PC-9 (cell line): ENCODE data around the gene C3orf33. TPM values are rescaled to one million over a fixed set of nuclear protein-coding genes. Genes with fewer than 3 reads are reported as not detected.

Experiments
- BruUV-seq: library from RNA; stranded (reverse); fragments of 400-500 nt; replicated peaks from 2 replicates; lab custom pipeline; 2021; lab: Mats Ljungman, UMichigan
- CTCF ChIA-PET: fragments of 300-600 bp; sonication (Branson Sonifier 250); formaldehyde crosslinking; loops from one replicate; lab custom pipeline; 2022; ENCODE audit warnings: antibody characterized with exemption; lab: Charles Lee
- POLR2A ChIA-PET: fragments of 300-600 bp; sonication (Branson Sonifier 250); formaldehyde crosslinking; loops from one replicate; lab custom pipeline; 2022; ENCODE audit warnings: antibody characterized with exemption; ENCODE audit not compliant: unreplicated experiment; lab: Charles Lee
- DNase-seq, 2 experiments: peaks; one replicate each; pipeline versions ENCODE4 v3.0.0 to v3.0.0-alpha.2; 2015 to 2022; ENCODE audit warnings: mixed read lengths in 1 of 2
- H2AFZ ChIP-seq: fragments of 200-600 bp; sonication (generic); 2 replicates; pipeline ENCODE4 v1.8.1; 2017; ENCODE audit warnings: antibody characterized with exemption
- H3F3A ChIP-seq: fragments of 200-600 bp; sonication (generic); 2 replicates; pipeline ENCODE4 v1.8.1; 2017; ENCODE audit warnings: antibody characterized with exemption, mild to moderate bottlenecking, low read depth; ENCODE audit not compliant: insufficient read depth
- H3K27ac ChIP-seq: fragments of 200-600 bp; sonication (generic); 2 replicates; pipeline ENCODE4 v1.6.1; 2016; ENCODE audit warnings: mixed run types
- H3K27me3 ChIP-seq: fragments of 200-600 bp; sonication (generic); 2 replicates; pipeline ENCODE4 v1.6.1; 2016; ENCODE audit warnings: low read depth, mixed run types; ENCODE audit not compliant: insufficient read depth
- H3K36me3 ChIP-seq: fragments of 200-600 bp; sonication (generic); 2 replicates; pipeline ENCODE4 v1.6.1; 2016; ENCODE audit warnings: low read depth, mixed run types
- H3K4me1 ChIP-seq: fragments of 200-600 bp; sonication (generic); replicated peaks from 2 replicates; pipeline ENCODE4 v1.6.1; 2016; ENCODE audit warnings: mixed run types; ENCODE audit not compliant: insufficient read depth
- H3K4me2 ChIP-seq: fragments of 200-600 bp; sonication (generic); 2 replicates; pipeline ENCODE4 v1.6.1; 2017; ENCODE audit warnings: mixed run types
- H3K4me3 ChIP-seq: fragments of 200-600 bp; sonication (generic); 2 replicates; pipeline ENCODE4 v1.6.1; 2016; ENCODE audit warnings: mixed run types
- H3K79me2 ChIP-seq: fragments of 200-600 bp; sonication (generic); 2 replicates; pipeline ENCODE4 v1.6.1; 2017; ENCODE audit warnings: low read depth, mixed run types
- H3K9me2 ChIP-seq: fragments of 200-600 bp; sonication (generic); 2 replicates; pipeline ENCODE4 v1.8.1; 2017; ENCODE audit warnings: mild to moderate bottlenecking; ENCODE audit not compliant: insufficient read depth
- H3K9me3 ChIP-seq: fragments of 200-600 bp; sonication (generic); 2 replicates; pipeline ENCODE4 v1.8.1; 2016; ENCODE audit warnings: low read depth; ENCODE audit not compliant: insufficient read depth
- H4K20me1 ChIP-seq: fragments of 200-600 bp; sonication (generic); 2 replicates; pipeline ENCODE4 v1.8.1; 2017; ENCODE audit not compliant: insufficient read depth
- EZH2 ChIP-seq: fragments of 200-600 bp; sonication (generic); IDR thresholded peaks from 2 replicates; pipeline ENCODE4 v1.8.0; 2017; ENCODE audit warnings: antibody characterized with exemption, low read depth
- intact Hi-C: fragments of 100-400 bp; cut with micrococcal nuclease; formaldehyde crosslinking; loops from one replicate; pipeline ENCODE4 v1.10.0; 2022; ENCODE audit not compliant: unreplicated experiment
- total RNA-seq: library from RNA; stranded (reverse); gene quantifications from 2 replicates; pipeline ENCODE4 v1.2.3, GENCODE V29; 2021
- TF ChIP-seq, protein P1 (sequence below): fragments of 200-600 bp; sonication (generic); conservative IDR thresholded peaks from 2 replicates; pipeline ENCODE4 v1.6.1; 2017; ENCODE audit warnings: mixed run types, antibody characterized with exemption, mild to moderate bottlenecking, moderate library complexity

The C3orf33 gene
- total RNA-seq, 1 experiment from 2014 or later: 1.1 TPM

DNA sequence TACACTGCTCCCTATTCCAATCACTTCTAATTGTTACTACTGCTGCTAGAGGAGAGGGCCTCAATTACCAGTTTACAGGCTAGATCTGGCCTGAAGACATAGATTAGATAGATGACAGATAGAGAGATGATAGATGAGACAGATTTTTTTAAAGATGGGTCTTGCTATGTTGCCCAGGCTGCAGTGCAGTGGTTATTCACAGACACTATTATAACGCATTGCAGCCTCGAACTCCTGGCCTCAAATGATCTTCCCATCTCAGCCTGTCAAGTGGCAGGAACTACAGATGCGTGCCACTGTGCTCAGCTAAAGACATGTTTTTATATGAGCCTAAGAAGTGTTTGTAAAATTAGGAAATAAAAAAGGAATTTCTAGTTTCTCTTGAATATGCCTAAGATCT lies 41.9 kb upstream of the C3orf33 start:
- Histone ChIP-seq H3K27me3 (no peaks in the 10 kb centered on the region), H3K27ac (no peak overlapping the region), H3K9me3 (no peaks in the 10 kb centered on the region), H4K20me1 (peaks cover 64% of the 10 kb centered on the region), H3K79me2 (peaks cover 90% of the 10 kb centered on the region), H3F3A (0 out of 2 replicates have a peak, but pooled peaks cover 6% of the 10 kb centered on the region), H3K9me2 (no peaks in the 10 kb centered on the region), H3K4me2 (no peak overlapping the region), H2AFZ (no peak overlapping the region), H3K4me3 (no peak overlapping the region), H3K36me3 (peaks cover 27% of the 10 kb centered on the region), H3K4me1 (peaks cover 33% of the 10 kb centered on the region)
- no TSS peak for BruUV-seq
- ChIA-PET CTCF (no interaction called here), POLR2A (interaction anchor here (0.7 kb wide), 1 partner anchor 22 kb away, joined by 5 read pairs; the partner anchor contains the start of gene GMPS)
- DNase-seq: no peak
- intact Hi-C loops: no loop called here
- TF ChIP-seq EZH2: no peak
- TF ChIP-seq, protein P1, sequence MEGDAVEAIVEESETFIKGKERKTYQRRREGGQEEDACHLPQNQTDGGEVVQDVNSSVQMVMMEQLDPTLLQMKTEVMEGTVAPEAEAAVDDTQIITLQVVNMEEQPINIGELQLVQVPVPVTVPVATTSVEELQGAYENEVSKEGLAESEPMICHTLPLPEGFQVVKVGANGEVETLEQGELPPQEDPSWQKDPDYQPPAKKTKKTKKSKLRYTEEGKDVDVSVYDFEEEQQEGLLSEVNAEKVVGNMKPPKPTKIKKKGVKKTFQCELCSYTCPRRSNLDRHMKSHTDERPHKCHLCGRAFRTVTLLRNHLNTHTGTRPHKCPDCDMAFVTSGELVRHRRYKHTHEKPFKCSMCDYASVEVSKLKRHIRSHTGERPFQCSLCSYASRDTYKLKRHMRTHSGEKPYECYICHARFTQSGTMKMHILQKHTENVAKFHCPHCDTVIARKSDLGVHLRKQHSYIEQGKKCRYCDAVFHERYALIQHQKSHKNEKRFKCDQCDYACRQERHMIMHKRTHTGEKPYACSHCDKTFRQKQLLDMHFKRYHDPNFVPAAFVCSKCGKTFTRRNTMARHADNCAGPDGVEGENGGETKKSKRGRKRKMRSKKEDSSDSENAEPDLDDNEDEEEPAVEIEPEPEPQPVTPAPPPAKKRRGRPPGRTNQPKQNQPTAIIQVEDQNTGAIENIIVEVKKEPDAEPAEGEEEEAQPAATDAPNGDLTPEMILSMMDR: no peak

DNA sequence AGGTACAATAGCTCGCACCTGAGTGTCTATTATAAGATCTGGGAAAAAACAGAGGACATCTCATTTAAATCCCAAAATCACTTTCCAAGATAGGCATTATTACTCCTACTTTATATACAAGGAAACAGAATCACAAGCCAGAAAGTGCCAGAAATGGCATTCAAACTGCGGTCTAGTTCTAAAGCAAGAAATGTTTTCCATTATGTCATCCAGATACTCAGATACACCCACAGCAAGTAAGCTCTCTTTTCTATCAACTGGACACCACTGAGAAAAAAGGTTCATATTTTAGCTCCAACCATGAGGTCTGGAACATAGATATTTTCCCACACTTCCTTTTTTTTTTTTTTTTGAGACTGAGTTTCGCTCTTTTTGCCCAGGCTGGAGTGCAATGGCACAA lies 40.0 kb upstream of the C3orf33 start:
- POLR2A ChIA-PET: no interaction called here
- Histone ChIP-seq H3K9me3 (no peaks in the 10 kb centered on the region), H3F3A (0 out of 2 replicates have a peak, but pooled peaks cover 6% of the 10 kb centered on the region), H3K4me2 (no peak overlapping the region), H4K20me1 (peaks cover 51% of the 10 kb centered on the region), H2AFZ (no peak overlapping the region), H3K79me2 (peaks cover 84% of the 10 kb centered on the region), H3K27ac (no peak overlapping the region), H3K4me3 (no peak overlapping the region), H3K9me2 (no peaks in the 10 kb centered on the region), H3K27me3 (no peaks in the 10 kb centered on the region), H3K4me1 (peaks cover 20% of the 10 kb centered on the region; the same call in 1 of the 2 replicates), H3K36me3 (peaks cover 30% of the 10 kb centered on the region)
- no peak for DNase-seq
- TF ChIP-seq, protein P1: no peak
- TF ChIP-seq EZH2: no peak
- CTCF ChIA-PET: interaction anchor here (0.7 kb wide), 1 partner anchor 47 kb away, joined by 6 read pairs; no protein-coding TSS in a partner anchor
- intact Hi-C loops: no loop called here
- no TSS peak for BruUV-seq

DNA sequence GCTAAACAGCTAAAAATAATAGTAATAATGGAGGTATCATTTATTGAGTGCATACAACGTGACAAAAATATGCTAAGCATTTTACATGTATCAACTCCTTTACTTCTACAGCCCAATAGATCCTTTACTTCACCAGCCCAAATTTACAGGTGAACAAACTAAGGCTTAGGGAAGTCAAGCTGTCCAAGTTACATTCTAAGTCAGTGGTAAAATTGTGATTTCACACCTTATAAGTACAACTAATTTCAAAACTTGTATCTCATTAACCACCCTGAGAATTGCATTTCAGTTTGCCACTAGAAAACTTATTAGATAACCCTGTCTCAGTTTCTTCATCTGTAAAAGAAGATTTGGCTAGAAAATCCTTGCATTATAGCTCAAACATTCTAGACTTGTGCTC lies 37.5 kb upstream of the C3orf33 start:
- intact Hi-C loops: no loop called here
- Histone ChIP-seq H3K27me3 (no peaks in the 10 kb centered on the region), H3K9me3 (no peaks in the 10 kb centered on the region), H3K4me1 (no peaks in the 10 kb centered on the region), H3K4me2 (no peak overlapping the region), H3K4me3 (no peak overlapping the region), H4K20me1 (peaks cover 44% of the 10 kb centered on the region), H2AFZ (no peak overlapping the region), H3F3A (0 out of 2 replicates have a peak, but pooled peaks cover 6% of the 10 kb centered on the region), H3K36me3 (peaks cover 28% of the 10 kb centered on the region), H3K79me2 (peaks cover 62% of the 10 kb centered on the region), H3K27ac (no peak overlapping the region; the same call in 1 of the 2 replicates), H3K9me2 (no peaks in the 10 kb centered on the region)
- CTCF ChIA-PET: no interaction called here
- no peak for DNase-seq
- TF ChIP-seq, protein P1: no peak
- TF ChIP-seq EZH2: no peak
- POLR2A ChIA-PET: interaction anchor here (0.7 kb wide), 1 partner anchor 456 kb away, joined by 7 read pairs; no protein-coding TSS in a partner anchor
- BruUV-seq: no TSS peak
